ENCODE measurements around the gene IGFBP3.

- TF ChIP-seq EZH2 (IDR thresholded peaks at IDR 0.05; ENCODE audit: low read length, missing control alignments) (no peak), CTCF (conservative IDR thresholded peaks at IDR 0.05 in 1 of 2, IDR thresholded peaks at IDR 0.05 in 1 of 2; ENCODE audit: low read depth in 1 of 2, low read length in 2 of 2) (no peak)
Observed at GRCh38 chr7:45893374-45893995, 27.6 kb downstream of the IGFBP3 start.
